Stimulated activated CD8-positive, alpha-beta memory T cell treated with anti-CD3 and anti-CD28 coated beads, Interleukin-12 subunit alpha, Interleukin-12 subunit beta, amount 100 ng/mL, for 1 hour (primary cell): ENCODE data around the gene RGMB.
A peak's percentile ranks its signal among the peaks of the same experiment; 100 is the strongest.

Experiments used
- DNase-seq: peaks from one replicate; pipeline ENCODE4 v3.0.0-alpha.2; 2020; ENCODE audit warnings: low read depth

The RGMB gene

GRCh38 chr5:98768160-98768959 lies 5.1 kb upstream of the RGMB start:
- DNase-seq = no peak

GRCh38 chr5:98768960-98769209 lies 4.6 kb upstream of the RGMB start:
- DNase-seq = no peak

- no peak for DNase-seq
These were observed 4.1 kb upstream of the RGMB start for GRCh38 chr5:98769210-98769958.

- no peak for DNase-seq
These were observed 3.6 kb upstream of the RGMB start for GRCh38 chr5:98769959-98770208.

GRCh38 chr5:98770209-98770910 lies 3.1 kb upstream of the RGMB start:
- no peak for DNase-seq

- no peak for DNase-seq
These were observed 2.5 kb upstream of the RGMB start for GRCh38 chr5:98770911-98771322.

- peak; percentile 17 for DNase-seq
These were observed 1.9 kb upstream of the RGMB start for GRCh38 chr5:98771382-98772109.

- DNase-seq = peak; percentile 21
These were observed 849 bp upstream of the RGMB start for GRCh38 chr5:98772415-98773213.

- no peak for DNase-seq
These were observed 324 bp upstream of the RGMB start for GRCh38 chr5:98773214-98773463.

GRCh38 chr5:98774192-98775033 lies 950 bp downstream of the RGMB start:
- peak; percentile 17 for DNase-seq

- DNase-seq = no peak
These were observed 2.0 kb downstream of the RGMB start for GRCh38 chr5:98775246-98776065.

- no peak for DNase-seq
These were observed 2.7 kb downstream of the RGMB start for GRCh38 chr5:98776066-98776705.

- no peak for DNase-seq
These were observed 3.8 kb downstream of the RGMB start for GRCh38 chr5:98777295-98777694.

GRCh38 chr5:98779264-98779877 lies 5.9 kb downstream of the RGMB start:
- DNase-seq = no peak

GRCh38 chr5:98780390-98780789 lies 6.9 kb downstream of the RGMB start:
- no peak for DNase-seq

GRCh38 chr5:98781520-98781919 lies 8.1 kb downstream of the RGMB start:
- no peak for DNase-seq

GRCh38 chr5:98781964-98782363 lies 8.5 kb downstream of the RGMB start:
- DNase-seq = no peak

GRCh38 chr5:98783051-98783649 lies 9.7 kb downstream of the RGMB start:
- no peak for DNase-seq

GRCh38 chr5:98784411-98784810 lies 10.9 kb downstream of the RGMB start:
- no peak for DNase-seq
